Right cardiac atrium (tissue), 5 donors: ENCODE data around the gene HPCAL1. TPM values are rescaled to one million over a fixed set of nuclear protein-coding genes. Genes with fewer than 3 reads are reported as not detected.
A peak's percentile ranks its signal among the peaks of the same experiment; 100 is the strongest.

Experiments
- ATAC-seq, 2 donors: fragments of 200-7000 bp; cut with Tn5 transposase; one replicate each; pipeline versions ENCODE4 v1.8.0 to v1.9.1; 2020; ENCODE audit warnings: moderate library complexity in 2 of 2, mild to moderate bottlenecking in 1 of 2
- DNase-seq, 3 donors: peaks; one replicate each; pipeline ENCODE4 v3.0.0-alpha.2; 2020
- H3K27ac ChIP-seq: one replicate; pipeline ENCODE4 v1.5.1; 2013; ENCODE audit warnings: mild to moderate bottlenecking, low read length, control low read depth, moderate library complexity
- H3K27me3 ChIP-seq: one replicate; pipeline ENCODE4 v1.6.1; 2013; ENCODE audit not compliant: control insufficient read depth, insufficient read depth
- H3K4me1 ChIP-seq: one replicate; pipeline ENCODE4 v1.6.1; 2013; ENCODE audit warnings: low read length; ENCODE audit not compliant: control insufficient read depth, insufficient read depth
- H3K4me3 ChIP-seq: one replicate; pipeline ENCODE4 v1.5.1; 2013; ENCODE audit warnings: low read length, control low read depth
- H3K9me3 ChIP-seq: one replicate; pipeline ENCODE4 v1.6.1; 2013; ENCODE audit warnings: low read length; ENCODE audit not compliant: control insufficient read depth
- WGBS: extraction: QIAGEN DNeasy Blood & Tissue Kit; methylation state at CpG from one replicate; pipeline ENCODE4 v1.1.7; 2013; 5-methylcytosine and 5-hydroxymethylcytosine counted together
- intact Hi-C, 4 donors: fragments of 100-400 bp; cut with DNase I; formaldehyde crosslinking; loops; one replicate each; pipeline versions ENCODE4 v1.11.0 to v1.14.0; 2022 to 2023
- polyA plus RNA-seq: library from polyadenylated mRNA; stranded (reverse); fragments of 200-250 nt; gene quantifications from one replicate; pipeline ENCODE4 v1.2.3, GENCODE V29; 2013
- total RNA-seq, 4 donors: library from RNA; stranded (reverse); fragmentation: NEBNext Ultra II Directional; extraction: Animal tissue kit (Norgen Biotek cat#: 25700); gene quantifications; one replicate each; pipeline ENCODE4 v1.2.1, GENCODE V29; 2021
- donor health status: healthy with polysubstance abuse.
- donor health status: DM: no; HTN: yes; CAD: no.
- donor health status: DM: no; HTN: no; CAD: no.
- donor health status: DM: no; HTN: yes; CAD: no; lungs with severe emphysema.
- donor health status: DM: yes; HTN: yes; CAD: no.

HPCAL1 gene
- total and polyA plus RNA-seq, 5 donors, result 18.5 to 32.2 (median 25.1) TPM

DNA sequence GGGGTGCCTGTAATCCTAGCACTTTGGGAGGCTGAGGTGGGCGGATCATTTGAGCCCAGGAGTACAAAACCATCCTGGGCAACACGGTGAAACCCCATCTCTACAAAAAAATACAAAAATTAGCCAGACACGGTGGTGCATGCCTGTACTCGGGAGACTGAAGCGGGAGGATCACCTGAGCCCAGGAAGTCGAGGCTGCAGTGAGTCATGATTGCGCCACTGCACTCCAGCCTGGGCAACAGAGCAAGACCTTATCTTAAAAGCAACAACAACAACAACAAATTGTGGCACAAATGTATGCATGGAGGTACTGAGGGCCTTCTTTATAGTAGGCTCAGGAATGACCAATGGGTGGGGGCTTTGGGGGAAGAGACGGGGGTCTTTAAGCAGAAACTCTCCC is 38.5 kb downstream of the HPCAL1 start:
- Histone ChIP-seq H3K27me3 (no peaks in the 10 kb centered on the region), H3K4me1 (peaks cover 2% of the 10 kb centered on the region), H3K27ac (no peak overlapping the region), H3K9me3 (no peaks in the 10 kb centered on the region), H3K4me3 (no peak overlapping the region)
- intact Hi-C loops, result no loop called here
- ATAC-seq (no peak), DNase-seq (no peak)
- WGBS, result 89% methylated on average over 8 of the region's 8 CpGs

DNA sequence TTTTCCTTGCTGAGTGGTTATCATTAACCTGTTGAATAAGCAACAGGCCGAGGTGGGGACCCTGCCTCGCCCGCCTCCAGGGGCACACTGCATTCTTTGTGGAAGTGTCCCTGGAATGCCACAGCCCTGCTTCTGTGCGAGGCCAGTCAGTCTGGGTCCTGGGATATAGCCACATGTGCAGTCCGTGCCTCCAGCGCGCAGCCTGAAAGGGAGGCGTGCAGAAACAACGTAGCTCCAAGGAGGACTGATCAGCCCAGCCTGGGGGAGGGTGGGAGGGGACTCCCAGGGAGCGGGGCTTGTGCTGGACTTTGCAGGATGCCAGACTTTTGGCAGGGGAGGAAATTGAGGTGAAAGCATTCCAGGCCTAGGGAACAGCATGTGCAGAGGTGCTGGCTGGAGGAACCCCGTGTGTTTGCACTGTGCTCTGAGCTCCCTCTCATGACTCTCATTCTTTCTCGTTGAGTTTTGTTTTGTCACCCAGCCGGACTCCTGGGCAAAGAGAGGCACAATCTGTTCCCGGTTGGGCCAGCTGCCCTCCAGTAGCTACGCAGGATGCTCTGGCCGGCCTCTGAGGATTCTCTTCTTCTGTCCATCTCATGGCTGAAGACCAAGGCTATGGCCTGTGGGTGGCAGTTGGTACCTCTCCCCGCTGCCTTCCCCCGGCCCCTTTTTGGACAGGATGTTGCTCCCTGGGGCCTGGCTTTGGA is 39.7 kb downstream of the HPCAL1 start:
- intact Hi-C loops, result no loop called here
- Histone ChIP-seq H3K27me3 (no peaks in the 10 kb centered on the region), H3K4me3 (no peak overlapping the region), H3K9me3 (no peaks in the 10 kb centered on the region), H3K27ac (no peak overlapping the region), H3K4me1 (peaks cover 2% of the 10 kb centered on the region)
- no peak for DNase-seq
- ATAC-seq, result no peak
- 77% methylated on average over 18 of the region's 18 CpGs for WGBS

DNA sequence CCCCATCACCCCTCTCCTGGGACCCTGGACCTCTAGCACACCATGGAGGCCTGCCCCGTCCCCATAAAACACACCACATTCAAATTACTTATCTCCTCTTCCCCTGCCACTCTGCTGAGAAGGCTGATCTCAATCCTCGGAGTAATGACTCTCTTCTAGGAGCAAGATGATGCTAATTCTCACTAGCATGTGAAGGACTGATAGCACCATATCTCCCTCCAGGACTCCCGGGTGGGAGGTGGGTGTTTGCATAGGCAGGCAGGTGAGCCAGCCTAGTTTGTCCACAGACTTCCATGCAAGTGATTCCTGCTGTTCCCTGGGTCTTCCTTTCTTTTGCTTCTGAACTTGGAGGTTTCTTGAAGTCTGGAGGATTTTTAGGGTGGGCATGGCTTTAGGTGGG is 40.5 kb downstream of the HPCAL1 start:
- H3K9me3 ChIP-seq, result no peaks in the 10 kb centered on the region
- intact Hi-C loops, result no loop called here
- no peak for ATAC-seq
- no peak for DNase-seq
- H3K27me3 ChIP-seq, result no peaks in the 10 kb centered on the region
- no peak overlapping the region for H3K27ac ChIP-seq
- no peak overlapping the region for H3K4me3 ChIP-seq
- peaks cover 2% of the 10 kb centered on the region for H3K4me1 ChIP-seq
- 93% methylated on average over 3 of the region's 3 CpGs for WGBS

DNA sequence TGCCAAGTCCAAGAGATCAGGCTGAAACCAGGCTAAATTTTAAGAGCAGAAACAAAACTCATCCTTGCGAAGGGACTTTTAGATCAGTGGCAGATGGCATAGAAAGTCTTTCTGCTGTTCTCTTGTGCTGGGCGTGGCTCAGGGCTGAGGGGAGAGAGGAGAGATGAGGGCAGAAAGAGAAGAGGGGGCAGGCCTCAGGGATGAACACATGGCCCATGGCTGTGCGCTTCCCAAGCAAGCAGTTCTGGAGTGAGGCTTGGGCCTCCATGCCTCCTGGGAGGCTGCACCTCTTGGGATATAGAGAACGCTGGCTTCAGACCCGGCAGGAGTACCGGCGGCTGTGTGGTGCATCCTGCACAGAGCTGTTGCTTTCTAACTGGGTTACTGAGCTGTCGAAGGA is 41.0 kb downstream of the HPCAL1 start:
- 94% methylated on average over 8 of the region's 8 CpGs for WGBS
- no peak for ATAC-seq
- Histone ChIP-seq H3K27ac (no peak overlapping the region), H3K9me3 (no peaks in the 10 kb centered on the region), H3K27me3 (no peaks in the 10 kb centered on the region), H3K4me3 (no peak overlapping the region), H3K4me1 (peaks cover 2% of the 10 kb centered on the region)
- no peak for DNase-seq
- intact Hi-C loops, result no loop called here

DNA sequence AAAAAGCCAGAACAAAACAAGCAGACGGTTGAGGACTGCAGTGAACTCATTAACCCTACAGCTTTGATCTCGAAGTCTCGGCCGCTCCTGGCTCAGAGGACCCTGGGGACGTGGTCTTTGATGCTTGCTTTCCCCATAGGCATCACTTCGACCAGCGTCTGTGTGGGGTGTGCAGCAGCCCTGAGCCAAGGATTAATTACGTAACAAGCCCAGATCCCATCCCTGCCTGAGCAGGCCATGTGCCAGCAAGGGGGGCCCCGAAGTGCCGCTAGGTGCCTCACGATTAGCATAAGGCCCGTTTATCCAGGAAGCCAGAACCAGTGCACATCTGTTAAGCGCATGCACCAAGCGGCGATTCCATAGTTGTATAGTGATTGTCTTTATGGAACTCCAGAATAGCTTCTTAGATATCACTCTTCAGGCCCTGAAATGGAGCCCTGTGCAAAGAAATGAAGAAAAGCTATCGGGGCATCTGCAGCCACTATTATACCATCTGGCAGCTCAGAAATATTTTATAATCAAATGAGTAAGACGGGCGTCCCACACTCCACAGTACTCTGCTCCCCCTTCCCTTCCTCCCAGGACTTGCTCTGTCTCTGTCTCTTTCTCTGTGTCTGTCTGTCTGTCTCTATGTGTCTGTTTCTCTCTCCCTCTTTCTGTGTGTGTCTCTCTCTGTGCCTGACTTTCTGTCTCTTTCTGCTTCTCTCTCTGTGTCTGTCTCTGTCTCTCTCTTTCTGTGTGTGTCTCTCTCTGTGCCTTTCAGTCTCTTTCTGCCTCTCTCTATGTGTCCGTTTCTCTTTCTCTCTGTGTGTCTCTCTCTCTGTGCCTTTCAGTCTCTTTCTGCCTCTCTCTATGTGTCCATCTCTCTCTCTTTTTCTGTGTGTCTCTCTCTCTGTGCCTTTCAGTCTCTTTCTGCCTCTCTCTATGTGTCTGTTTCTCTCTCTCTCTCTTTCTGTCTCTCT is 41.7 kb downstream of the HPCAL1 start:
- no peaks in the 10 kb centered on the region for H3K27me3 ChIP-seq
- ATAC-seq (no peak), DNase-seq (no peak)
- H3K4me3 ChIP-seq, result no peak overlapping the region
- H3K4me1 ChIP-seq, result peaks cover 2% of the 10 kb centered on the region
- WGBS, result 81% methylated on average over 19 of the region's 19 CpGs
- intact Hi-C loops, result no loop called here
- no peaks in the 10 kb centered on the region for H3K9me3 ChIP-seq
- no peak overlapping the region for H3K27ac ChIP-seq

DNA sequence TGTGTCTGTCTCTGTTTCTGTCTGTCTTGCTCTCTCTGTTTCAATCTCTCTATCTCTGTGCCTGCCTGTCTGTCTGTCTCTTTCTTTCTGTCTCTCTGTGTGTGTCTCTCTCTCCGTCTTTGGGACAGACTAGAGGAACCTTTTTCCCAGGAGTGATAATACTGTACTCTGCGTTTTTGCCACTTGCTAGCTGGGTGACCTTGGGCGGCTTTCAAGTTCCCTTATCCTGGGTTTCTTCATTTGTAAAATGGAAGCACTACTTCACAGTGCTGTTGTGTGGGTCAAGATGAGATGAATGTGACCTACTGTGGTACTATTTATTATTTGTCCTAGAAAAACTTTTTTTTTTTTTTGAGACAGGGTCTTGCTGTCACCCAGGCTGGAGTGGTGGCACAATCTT is 42.4 kb downstream of the HPCAL1 start:
- DNase-seq (no peak), ATAC-seq (no peak)
- Histone ChIP-seq H3K27ac (no peak overlapping the region), H3K4me1 (peaks cover 2% of the 10 kb centered on the region), H3K4me3 (no peak overlapping the region), H3K27me3 (no peaks in the 10 kb centered on the region), H3K9me3 (no peaks in the 10 kb centered on the region)
- 79% methylated on average over 3 of the region's 3 CpGs for WGBS
- intact Hi-C loops, result no loop called here

DNA sequence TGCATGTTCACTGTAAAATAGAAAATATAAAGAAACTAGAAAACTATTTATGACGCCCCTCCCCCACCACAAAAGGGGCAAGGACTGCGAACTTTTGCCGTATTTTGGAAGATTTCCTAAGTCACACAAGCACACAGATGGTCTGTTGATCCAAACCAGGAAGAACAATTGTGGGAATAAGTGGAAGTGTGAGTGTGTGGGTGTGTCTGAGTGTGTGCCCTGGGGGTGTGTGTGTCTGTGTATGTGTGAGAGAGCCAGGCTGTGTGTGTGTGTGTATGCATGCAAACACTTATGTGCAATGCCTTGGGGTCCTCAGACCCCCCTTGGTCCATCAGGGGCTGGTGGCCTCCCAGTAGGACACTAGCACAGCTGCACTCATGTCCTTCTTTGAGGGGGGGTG is 43.1 kb downstream of the HPCAL1 start:
- no peak overlapping the region for H3K27ac ChIP-seq
- WGBS, result 69% methylated on average over 3 of the region's 3 CpGs
- ATAC-seq (no peak), DNase-seq (no peak)
- H3K27me3 ChIP-seq, result no peaks in the 10 kb centered on the region
- H3K9me3 ChIP-seq, result no peaks in the 10 kb centered on the region
- intact Hi-C loops, result no loop called here
- peaks cover 2% of the 10 kb centered on the region for H3K4me1 ChIP-seq
- H3K4me3 ChIP-seq, result no peak overlapping the region

DNA sequence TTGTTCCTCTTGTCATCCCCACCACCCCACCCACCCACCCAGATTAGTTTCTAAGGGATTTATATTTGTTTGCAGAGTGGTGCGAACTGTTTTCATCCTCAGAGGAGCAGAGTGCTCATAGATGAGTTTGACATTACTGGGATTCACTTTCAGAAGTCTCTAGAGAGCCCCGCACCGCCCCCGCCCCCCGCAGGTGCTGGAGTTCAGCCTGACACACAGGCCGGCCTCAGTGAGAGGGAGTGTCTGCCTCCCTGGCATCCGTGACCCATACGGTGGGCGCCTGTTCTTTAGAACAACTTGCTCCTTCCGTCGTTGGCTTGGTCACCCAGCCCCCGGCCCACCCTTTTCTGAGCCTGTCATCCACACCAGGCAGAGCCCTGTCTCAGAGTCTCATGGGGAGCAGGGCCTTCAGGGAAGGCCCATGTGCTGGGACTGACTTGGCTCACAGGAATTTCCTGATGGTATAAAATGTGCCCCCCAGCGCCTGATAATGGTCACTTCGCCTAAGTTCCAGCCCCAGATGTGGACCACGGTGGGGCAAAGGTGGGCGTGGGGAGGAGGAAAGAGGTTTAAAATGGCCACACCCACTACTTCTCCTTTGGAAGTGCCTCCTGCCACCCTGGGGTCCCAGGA is 44.3 kb downstream of the HPCAL1 start:
- Histone ChIP-seq H3K27me3 (no peaks in the 10 kb centered on the region), H3K27ac (no peak overlapping the region), H3K4me1 (peaks cover 2% of the 10 kb centered on the region), H3K4me3 (no peak overlapping the region), H3K9me3 (no peaks in the 10 kb centered on the region)
- intact Hi-C loops, result no loop called here
- 80% methylated on average over 16 of the region's 16 CpGs for WGBS
- no peak for DNase-seq
- peak in 1 of 2 donors; percentile 13 for ATAC-seq

DNA sequence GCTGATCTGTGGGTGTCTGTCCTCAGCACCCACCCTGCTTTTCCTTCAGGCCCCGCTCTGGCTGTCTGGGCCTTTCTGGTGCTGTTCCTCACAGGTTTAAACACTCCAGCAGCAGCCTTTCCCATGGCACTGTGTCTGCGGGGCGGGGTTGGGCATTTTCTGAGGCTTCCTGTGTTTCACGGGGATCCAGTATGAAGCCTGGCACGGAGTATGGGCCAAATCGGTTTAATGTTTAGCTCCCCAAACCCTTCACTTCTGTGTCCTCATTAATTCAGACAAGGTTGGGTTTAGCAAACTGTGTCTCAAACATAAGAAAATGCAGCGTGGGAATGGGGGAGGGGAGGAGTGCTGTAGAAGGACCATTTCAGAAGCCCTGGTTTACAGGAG is 44.9 kb downstream of the HPCAL1 start:
- H3K27me3 ChIP-seq, result no peaks in the 10 kb centered on the region
- H3K9me3 ChIP-seq, result no peaks in the 10 kb centered on the region
- no peak overlapping the region for H3K4me3 ChIP-seq
- no peak for DNase-seq
- peaks cover 2% of the 10 kb centered on the region for H3K4me1 ChIP-seq
- no peak overlapping the region for H3K27ac ChIP-seq
- peak in 1 of 2 donors; percentile 15 for ATAC-seq
- WGBS, result 83% methylated on average over 7 of the region's 7 CpGs
- intact Hi-C loops, result no loop called here

DNA sequence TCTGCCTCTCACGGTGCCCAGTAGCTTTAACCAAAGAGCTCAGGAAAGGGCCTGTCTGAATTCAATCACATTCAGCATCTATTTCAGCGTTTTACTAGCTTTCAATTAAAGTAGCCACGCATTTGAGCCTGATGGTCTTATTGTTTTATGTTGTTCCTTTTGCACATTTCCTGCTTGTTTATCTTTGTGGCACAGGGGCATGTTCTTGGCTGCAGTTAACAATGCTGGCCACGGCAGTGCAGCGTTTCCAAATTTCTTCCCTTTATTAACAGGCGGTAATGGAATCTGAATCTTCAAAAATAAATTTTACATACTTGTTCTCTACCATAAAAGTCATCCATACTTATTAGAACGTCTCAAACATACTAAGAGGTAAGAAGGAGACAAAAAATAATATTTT is 46.2 kb downstream of the HPCAL1 start:
- H3K9me3 ChIP-seq, result no peaks in the 10 kb centered on the region
- ATAC-seq (no peak), DNase-seq (no peak)
- intact Hi-C loops, result no loop called here
- no peak overlapping the region for H3K27ac ChIP-seq
- H3K4me3 ChIP-seq, result no peak overlapping the region
- H3K27me3 ChIP-seq, result no peaks in the 10 kb centered on the region
- H3K4me1 ChIP-seq, result peaks cover 2% of the 10 kb centered on the region
- 66% methylated on average over 7 of the region's 7 CpGs for WGBS

DNA sequence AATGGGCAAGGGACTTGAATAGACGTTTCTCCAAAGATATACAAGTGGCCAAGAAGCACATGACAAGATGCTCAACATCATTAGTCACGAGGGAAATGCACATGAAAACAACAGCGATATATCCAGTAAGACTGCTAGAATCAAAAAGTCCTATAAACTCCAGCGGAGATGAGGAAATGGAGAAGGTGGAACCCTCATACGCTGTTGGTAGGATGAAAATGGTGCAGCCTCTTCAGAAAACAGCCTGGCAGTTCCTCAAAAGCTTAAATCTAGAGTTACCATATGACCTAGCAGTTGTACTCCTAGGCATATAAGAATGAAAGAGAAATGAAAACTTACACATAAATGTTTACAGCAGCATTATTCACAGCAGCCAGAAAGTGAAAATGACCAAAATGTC is 48.1 kb downstream of the HPCAL1 start:
- 70% methylated on average over 5 of the region's 5 CpGs for WGBS
- Histone ChIP-seq H3K4me3 (no peak overlapping the region), H3K27me3 (no peaks in the 10 kb centered on the region), H3K9me3 (no peaks in the 10 kb centered on the region), H3K27ac (no peak overlapping the region), H3K4me1 (no peaks in the 10 kb centered on the region)
- intact Hi-C loops, result no loop called here
- DNase-seq, result no peak
- ATAC-seq, result no peak
